SHP77 treated with DMSO at 0.1 percent for 48 hours (cell line): ENCODE measurements around the gene SECISBP2.

ENCODE experiments used
- DNase-seq: peaks from one replicate; lab custom pipeline; 2025; lab: John Stamatoyannopoulos, UW

The SECISBP2 gene

GRCh38 chr9:89382026-89382986, 64.0 kb downstream of the SECISBP2 start:
- no peak for DNase-seq

DNA sequence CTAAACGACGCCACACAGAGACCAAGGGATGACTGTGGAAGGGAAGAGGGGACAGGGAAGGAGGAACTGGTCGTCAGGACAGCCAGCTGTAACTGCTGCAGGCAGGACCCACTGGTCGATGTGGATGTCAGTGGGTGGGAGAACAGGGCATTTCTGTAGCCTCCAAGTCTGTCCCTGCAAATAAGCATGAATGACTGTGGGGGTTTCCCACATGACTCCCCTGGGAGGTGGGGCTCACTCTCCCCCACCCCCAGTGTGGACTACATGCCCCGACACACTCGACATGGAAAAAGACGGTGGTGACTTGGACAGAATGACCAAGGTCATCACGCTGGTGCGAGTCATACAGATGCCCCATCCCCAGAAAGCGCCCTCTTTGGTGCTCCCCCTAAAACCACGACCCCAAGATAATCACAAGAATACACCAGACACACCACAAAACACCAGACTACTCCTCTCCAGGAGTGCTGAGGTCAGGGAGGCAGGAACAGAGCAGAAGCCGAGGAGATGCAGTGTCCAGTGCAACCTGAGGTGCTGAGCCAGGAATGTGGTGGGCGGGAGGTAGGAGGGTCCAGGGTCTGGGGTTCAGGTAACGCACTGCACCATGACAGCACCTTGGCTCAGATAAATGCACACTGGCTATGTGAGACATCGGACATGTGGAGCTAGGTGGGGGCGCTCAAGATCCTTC, 64.9 kb downstream of the SECISBP2 start:
- no peak for DNase-seq

GRCh38 chr9:89383721-89384300, 65.5 kb downstream of the SECISBP2 start:
- DNase-seq: no peak

DNA sequence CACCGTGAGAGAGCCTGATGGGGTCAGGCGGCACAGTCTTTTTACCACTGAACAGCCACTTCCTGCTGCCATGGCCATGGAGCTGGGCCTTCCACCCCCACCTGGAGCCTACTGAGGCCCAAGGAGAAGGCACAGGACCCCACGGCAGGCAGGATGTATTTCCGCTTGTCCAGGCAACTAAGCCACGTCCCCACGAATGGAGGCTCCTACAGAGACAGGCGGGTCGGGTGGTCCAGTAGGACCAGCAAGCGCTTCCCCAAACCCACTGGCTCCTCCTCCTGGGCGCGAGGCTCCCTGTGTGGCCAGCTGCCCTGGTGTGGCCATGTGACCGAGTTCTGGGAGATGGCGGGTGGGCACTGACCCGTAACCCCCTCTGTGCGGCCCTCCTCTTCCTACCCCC, 66.5 kb downstream of the SECISBP2 start:
- DNase-seq: no peak

DNA sequence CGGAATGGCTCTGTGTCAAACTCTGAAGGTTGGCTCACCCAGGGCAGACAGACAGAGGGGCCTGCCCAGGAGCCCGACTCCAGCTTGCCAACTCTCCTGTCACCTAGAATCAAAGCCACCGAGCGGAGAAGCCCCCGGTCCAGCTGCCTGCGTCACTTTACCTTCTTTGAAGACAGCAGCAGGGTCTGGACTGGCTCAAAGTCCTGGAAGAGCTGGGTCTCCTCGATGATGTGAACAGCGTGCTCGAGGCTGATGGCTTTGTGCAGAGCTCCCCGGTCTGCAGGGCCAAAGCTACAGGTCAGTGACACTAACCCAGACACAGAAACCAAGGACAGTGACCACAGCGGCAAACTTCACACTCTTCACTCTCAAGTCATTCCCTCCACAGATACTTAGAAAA, 67.9 kb downstream of the SECISBP2 start:
- DNase-seq: no peak

- DNase-seq: no peak
Measured at GRCh38 chr9:89386797-89387196, 68.5 kb downstream of the SECISBP2 start.

DNA sequence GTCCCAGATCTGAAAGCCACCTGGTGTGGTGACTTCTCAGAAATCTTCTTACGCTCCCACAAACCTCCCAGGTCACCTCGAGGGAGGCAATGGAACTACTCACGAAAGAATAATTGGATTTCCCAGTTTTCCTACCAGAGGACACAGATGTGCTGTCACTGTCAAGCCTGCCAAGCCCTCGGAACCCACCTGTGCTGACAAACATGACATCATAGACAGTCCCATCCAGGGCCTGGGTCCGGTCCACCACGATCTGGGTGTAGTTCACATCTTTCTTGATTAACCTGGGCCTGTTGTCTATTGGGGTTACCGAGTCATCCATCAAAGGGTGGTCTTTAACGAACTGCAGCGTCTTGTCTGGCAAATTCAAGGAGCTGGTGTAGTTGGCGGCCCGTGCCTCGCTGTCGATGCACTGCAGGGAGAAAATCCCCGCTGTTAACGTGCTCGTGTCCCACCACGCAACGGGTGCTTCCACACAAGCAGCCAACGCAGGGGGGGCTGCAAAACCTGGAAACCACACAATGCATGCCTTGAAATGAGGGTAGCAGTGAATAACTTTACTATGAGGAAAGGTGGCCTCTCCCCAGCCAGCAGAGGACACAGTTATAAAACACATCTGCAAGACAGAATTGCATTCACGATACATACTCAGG, 69.0 kb downstream of the SECISBP2 start:
- DNase-seq: no peak

- DNase-seq: no peak
Measured at GRCh38 chr9:89388084-89388867, 70.0 kb downstream of the SECISBP2 start.

- no peak for DNase-seq
Measured at GRCh38 chr9:89388868-89389177, 70.5 kb downstream of the SECISBP2 start.

- DNase-seq: no peak
Measured at GRCh38 chr9:89390068-89390555, 71.8 kb downstream of the SECISBP2 start.

DNA sequence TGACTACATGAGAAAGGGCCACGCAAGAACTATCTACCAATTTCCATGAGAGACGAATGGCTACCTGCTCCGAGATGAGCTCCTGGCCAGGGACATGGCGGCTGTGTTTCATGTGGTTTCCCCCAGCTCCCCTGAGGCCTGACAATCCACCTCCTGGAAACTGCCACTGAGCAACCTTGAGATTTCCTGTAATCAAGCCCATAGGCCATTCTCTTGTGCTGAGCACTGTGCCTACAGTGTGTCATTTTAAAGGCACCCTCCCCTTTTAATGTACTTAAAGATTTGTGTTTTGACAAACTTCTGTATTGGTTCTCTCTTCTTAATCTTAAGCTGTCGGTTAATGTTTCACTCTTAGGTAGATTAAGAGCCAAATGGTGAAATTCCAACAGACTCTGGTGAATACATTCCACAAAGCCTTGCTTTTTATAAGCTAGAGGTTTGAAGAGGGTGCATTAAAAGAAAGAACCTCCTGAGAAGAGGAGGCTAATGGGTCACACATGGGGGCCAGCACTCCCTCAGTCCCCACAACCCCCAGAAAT, 72.3 kb downstream of the SECISBP2 start:
- no peak for DNase-seq

DNA sequence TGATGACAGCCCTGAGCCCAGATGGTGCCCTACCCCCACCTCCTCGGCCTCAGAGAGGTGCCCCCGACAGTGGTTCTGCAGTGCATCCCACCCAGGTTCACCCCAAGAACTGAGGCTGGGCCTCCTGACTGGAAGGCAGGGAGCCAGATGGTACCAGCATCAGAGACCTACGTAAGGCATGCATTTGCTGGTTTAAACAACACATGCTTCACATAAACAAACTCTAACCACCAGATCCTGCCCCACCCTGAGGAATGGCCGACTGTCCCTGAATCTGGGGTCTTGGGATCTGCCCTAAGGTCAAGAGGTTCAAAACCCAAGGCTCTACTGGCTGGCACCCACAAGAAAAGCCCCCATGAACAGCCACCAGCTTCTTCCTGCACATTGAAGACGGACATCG, 73.3 kb downstream of the SECISBP2 start:
- no peak for DNase-seq

DNA sequence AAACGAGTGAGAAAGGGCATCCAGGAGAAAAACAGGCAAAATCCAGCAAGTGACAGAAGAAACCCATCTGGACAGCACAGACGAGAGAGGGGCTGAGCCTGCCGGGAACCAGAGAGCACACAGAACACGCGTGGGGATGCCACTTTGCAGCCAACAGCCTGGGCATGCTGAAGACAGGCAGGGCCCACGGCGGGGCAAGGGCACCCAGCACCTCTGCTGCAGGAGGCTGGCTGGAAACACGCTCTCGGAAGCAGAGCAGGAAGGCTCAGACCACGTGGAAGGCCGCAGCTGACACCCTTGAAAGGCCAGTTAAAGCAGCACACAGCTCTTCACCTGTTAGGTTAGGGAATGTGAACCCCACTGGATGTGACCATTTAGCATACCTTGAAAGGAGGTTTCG, 76.1 kb downstream of the SECISBP2 start:
- no peak for DNase-seq

GRCh38 chr9:89395931-89396710, 77.8 kb downstream of the SECISBP2 start:
- DNase-seq: no peak

GRCh38 chr9:89397471-89397870, 79.2 kb downstream of the SECISBP2 start:
- DNase-seq: no peak

DNA sequence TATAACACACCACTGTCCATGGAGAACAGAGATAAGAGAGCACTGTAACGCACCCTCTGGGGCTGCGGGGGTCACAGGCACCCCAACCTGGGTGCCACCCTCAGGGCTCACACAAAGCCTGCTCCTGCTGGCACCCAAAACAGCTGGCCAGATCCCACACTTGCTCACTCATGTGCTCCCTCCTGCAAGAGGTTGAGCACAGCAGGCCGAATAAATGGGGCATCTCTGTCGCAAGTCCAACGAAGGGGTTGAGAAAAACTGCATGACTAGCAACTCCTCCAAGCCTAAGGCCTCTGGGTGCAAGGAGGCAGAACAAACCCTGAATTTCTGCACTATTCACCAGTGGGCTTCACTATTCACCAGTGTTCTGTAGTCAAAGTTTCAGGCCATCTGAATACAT, 80.3 kb downstream of the SECISBP2 start:
- no peak for DNase-seq

GRCh38 chr9:89400403-89401116, 82.3 kb downstream of the SECISBP2 start:
- no peak for DNase-seq

DNA sequence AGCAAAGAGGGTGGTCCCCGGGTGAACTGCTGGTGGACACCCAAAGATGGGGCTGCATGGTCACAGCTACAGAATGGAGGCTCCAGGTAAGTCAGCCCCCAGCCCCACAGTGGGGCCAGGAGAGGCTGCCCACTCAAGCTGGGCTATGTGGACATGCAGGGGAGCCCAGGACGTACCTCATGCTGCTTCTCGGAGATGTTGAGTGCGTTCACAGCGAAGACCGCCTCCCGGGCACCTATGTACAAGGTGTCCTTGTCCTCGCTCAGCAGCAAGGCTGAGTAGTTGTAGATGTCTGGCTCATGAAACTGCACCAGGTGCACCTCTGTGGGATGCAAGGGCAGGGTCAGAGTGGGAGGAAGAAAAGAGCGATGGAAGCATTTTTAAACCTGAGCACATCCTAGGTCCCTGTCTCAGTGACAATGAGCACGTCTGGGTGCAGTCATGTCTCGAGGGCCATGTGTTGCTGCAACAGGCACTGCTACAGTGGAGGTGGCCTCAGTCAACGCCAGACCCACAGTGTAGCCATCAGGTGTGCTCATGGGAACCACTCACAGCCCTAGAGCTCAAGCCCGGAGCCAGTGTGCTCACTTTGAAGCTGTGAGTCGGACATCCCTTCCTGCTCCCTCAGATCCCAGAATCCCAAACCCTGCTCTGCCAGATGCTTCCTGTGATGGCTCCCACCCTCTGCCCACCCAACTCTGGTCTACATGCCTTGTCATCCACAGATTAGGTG, 84.6 kb downstream of the SECISBP2 start:
- DNase-seq: no peak

DNA sequence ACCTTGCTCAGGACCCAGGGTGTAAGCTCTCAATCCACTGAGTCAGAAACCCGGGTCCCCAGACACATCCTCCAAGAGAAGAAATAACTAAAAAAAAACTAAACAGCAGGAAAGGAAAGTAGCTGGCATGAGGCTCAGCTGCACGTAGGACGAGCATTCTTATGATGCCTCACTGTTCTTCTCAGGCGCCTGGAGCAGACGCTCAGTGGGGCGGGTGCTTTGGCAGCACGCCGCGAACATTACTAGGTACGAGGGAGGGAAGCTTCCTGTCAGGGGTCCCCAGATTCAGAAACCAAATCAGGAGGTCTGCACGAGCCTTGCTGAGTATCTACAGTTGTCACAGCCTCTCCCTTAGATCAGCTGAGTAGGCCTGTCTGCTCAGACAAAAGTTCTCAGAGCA, 85.8 kb downstream of the SECISBP2 start:
- no peak for DNase-seq
